ENCODE measurements around the gene CDK6. TPM values are rescaled to one million over a fixed set of nuclear protein-coding genes. Genes with fewer than 3 reads are reported as not detected.
A peak's percentile ranks its signal among the peaks of the same experiment; 100 is the strongest.

Gene CDK6
- total and polyA plus RNA-seq, 9 of the 15 experiments (the other 6 are each of a cell fraction or from before 2014, with no cell fraction given): 7.6 to 109 (median 44.4) TPM

DNA sequence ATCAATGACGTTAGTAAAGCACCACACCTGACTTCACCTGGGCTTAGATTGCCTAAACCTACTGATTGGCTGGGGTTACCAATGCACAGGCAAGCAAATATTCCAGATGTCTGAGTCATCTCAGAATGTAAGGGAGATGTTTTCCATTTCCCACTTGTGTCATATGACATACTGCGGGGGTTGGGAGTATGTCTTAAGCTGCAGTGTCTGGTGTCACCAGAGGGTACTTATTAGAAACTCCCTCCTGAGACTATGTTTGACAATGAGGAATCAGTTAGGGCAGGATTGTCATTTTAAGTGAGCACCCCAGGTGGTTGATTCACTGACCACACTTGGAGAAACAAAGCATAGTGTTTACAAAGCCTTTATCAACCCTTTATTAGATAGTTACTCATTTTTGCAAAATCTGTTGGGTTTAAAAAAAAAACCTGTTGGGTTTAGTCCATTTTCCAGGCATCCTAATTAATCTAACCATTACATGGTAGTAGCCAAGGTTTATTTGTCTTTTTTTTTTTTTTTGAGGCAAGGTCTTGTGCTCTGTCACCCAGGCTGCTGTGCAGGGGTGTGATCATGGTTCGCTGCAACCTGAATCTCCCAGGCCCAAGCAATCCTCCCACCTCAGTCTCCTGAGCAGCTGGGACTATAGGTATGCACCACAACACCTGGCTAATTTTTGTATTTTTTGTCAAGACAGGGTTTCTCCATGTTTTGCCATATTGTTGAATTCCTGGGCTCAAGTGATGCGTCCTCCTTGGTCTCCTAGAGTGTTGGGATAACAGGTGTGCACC lies 72.5 kb downstream of the CDK6 start (continued):
- peak; percentile 32; the same call in 1 of the 2 replicates for TF ChIP-seq ATF7 (IDR thresholded peaks at IDR 0.05)
- TF ChIP-seq ELF4 (CRISPR knock-in tag; IDR thresholded peaks at IDR 0.05): no peak
- TF ChIP-seq, protein P1, sequence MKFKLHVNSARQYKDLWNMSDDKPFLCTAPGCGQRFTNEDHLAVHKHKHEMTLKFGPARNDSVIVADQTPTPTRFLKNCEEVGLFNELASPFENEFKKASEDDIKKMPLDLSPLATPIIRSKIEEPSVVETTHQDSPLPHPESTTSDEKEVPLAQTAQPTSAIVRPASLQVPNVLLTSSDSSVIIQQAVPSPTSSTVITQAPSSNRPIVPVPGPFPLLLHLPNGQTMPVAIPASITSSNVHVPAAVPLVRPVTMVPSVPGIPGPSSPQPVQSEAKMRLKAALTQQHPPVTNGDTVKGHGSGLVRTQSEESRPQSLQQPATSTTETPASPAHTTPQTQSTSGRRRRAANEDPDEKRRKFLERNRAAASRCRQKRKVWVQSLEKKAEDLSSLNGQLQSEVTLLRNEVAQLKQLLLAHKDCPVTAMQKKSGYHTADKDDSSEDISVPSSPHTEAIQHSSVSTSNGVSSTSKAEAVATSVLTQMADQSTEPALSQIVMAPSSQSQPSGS (CRISPR knock-in tag; IDR thresholded peaks at IDR 0.05): no peak
- TF ChIP-seq TRIM24 (IDR thresholded peaks at IDR 0.05): peak; percentile 28 to 71; a peak in 2 of 4 replicates
- no peak for TF ChIP-seq ZNF24 (IDR thresholded peaks at IDR 0.05)
- no peak for TF ChIP-seq BCOR (IDR thresholded peaks at IDR 0.05)
- TF ChIP-seq, protein P2, sequence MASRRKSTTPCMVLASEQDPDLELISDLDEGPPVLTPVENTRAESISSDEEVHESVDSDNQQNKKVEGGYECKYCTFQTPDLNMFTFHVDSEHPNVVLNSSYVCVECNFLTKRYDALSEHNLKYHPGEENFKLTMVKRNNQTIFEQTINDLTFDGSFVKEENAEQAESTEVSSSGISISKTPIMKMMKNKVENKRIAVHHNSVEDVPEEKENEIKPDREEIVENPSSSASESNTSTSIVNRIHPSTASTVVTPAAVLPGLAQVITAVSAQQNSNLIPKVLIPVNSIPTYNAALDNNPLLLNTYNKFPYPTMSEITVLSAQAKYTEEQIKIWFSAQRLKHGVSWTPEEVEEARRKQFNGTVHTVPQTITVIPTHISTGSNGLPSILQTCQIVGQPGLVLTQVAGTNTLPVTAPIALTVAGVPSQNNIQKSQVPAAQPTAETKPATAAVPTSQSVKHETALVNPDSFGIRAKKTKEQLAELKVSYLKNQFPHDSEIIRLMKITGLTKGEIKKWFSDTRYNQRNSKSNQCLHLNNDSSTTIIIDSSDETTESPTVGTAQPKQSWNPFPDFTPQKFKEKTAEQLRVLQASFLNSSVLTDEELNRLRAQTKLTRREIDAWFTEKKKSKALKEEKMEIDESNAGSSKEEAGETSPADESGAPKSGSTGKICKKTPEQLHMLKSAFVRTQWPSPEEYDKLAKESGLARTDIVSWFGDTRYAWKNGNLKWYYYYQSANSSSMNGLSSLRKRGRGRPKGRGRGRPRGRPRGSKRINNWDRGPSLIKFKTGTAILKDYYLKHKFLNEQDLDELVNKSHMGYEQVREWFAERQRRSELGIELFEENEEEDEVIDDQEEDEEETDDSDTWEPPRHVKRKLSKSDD (conservative IDR thresholded peaks at IDR 0.05; ENCODE audit: low read length): no peak
- TF ChIP-seq SMARCB1 (IDR thresholded peaks at IDR 0.05; ENCODE audit: insufficient read length, low read depth): no peak
- no peak for TF ChIP-seq ZNF75A (CRISPR knock-in tag; IDR thresholded peaks at IDR 0.05)
- no peak for TF ChIP-seq CBX2 (IDR thresholded peaks at IDR 0.05; ENCODE audit: insufficient read depth, low read length, poor library complexity, severe bottlenecking)
- TF ChIP-seq POLR3A (IDR thresholded peaks at IDR 0.05; ENCODE audit: borderline replicate concordance, extremely low read depth, insufficient read depth, insufficient read length): no peak
- TF ChIP-seq, protein P3, sequence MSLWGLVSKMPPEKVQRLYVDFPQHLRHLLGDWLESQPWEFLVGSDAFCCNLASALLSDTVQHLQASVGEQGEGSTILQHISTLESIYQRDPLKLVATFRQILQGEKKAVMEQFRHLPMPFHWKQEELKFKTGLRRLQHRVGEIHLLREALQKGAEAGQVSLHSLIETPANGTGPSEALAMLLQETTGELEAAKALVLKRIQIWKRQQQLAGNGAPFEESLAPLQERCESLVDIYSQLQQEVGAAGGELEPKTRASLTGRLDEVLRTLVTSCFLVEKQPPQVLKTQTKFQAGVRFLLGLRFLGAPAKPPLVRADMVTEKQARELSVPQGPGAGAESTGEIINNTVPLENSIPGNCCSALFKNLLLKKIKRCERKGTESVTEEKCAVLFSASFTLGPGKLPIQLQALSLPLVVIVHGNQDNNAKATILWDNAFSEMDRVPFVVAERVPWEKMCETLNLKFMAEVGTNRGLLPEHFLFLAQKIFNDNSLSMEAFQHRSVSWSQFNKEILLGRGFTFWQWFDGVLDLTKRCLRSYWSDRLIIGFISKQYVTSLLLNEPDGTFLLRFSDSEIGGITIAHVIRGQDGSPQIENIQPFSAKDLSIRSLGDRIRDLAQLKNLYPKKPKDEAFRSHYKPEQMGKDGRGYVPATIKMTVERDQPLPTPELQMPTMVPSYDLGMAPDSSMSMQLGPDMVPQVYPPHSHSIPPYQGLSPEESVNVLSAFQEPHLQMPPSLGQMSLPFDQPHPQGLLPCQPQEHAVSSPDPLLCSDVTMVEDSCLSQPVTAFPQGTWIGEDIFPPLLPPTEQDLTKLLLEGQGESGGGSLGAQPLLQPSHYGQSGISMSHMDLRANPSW (CRISPR knock-in tag; IDR thresholded peaks at IDR 0.05): no peak
- no peak for TF ChIP-seq ZNF57 (CRISPR knock-in tag; IDR thresholded peaks at IDR 0.05)
- no peak for TF ChIP-seq TCF3 (CRISPR knock-in tag; IDR thresholded peaks at IDR 0.05)
- TF ChIP-seq DPF2 (IDR thresholded peaks at IDR 0.05): peak; percentile 62
- TF ChIP-seq CHCHD3 (CRISPR knock-in tag; IDR thresholded peaks at IDR 0.05): no peak
- TF ChIP-seq RAD51 (IDR thresholded peaks at IDR 0.05; ENCODE audit: borderline replicate concordance, low read depth): peak; percentile 48
- peak; percentile 34 to 52; a peak in 1 of 4 replicates for TF ChIP-seq FOXK2 (conservative IDR thresholded peaks at IDR 0.05 in 1 of 2, IDR thresholded peaks at IDR 0.05 in 1 of 2; ENCODE audit: low read depth in 2 of 2)
- no peak for TF ChIP-seq HDAC3 (IDR thresholded peaks at IDR 0.05; ENCODE audit: borderline replicate concordance, partially characterized antibody)
- TF ChIP-seq ELF1 (tag; IDR thresholded peaks at IDR 0.05): no peak
- TF ChIP-seq, protein P4, sequence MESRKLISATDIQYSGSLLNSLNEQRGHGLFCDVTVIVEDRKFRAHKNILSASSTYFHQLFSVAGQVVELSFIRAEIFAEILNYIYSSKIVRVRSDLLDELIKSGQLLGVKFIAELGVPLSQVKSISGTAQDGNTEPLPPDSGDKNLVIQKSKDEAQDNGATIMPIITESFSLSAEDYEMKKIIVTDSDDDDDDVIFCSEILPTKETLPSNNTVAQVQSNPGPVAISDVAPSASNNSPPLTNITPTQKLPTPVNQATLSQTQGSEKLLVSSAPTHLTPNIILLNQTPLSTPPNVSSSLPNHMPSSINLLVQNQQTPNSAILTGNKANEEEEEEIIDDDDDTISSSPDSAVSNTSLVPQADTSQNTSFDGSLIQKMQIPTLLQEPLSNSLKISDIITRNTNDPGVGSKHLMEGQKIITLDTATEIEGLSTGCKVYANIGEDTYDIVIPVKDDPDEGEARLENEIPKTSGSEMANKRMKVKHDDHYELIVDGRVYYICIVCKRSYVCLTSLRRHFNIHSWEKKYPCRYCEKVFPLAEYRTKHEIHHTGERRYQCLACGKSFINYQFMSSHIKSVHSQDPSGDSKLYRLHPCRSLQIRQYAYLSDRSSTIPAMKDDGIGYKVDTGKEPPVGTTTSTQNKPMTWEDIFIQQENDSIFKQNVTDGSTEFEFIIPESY (CRISPR knock-in tag; IDR thresholded peaks at IDR 0.05): no peak

Data from K562 (cell line).